Chondrocyte (in vitro differentiated cells): ENCODE measurements around the gene PSD2. TPM values are rescaled to one million over a fixed set of nuclear protein-coding genes. Genes with fewer than 3 reads are reported as not detected.

Source experiments
- DNase-seq: peaks from one replicate; pipeline ENCODE4 v3.0.0; 2021; ENCODE audit warnings: mixed read lengths, low spot score
- H3K27ac Mint-ChIP-seq: one replicate; pipeline ENCODE4 v1.8.0; 2021; ENCODE audit warnings: mild to moderate bottlenecking, moderate library complexity, mixed read lengths; ENCODE audit not compliant: unreplicated experiment
- H3K27me3 Mint-ChIP-seq: 2 replicates; pipeline ENCODE4 v1.8.0; 2021; ENCODE audit warnings: low read depth, mixed read lengths
- H3K36me3 Mint-ChIP-seq: 2 replicates; pipeline ENCODE4 v1.8.0; 2021; ENCODE audit warnings: low read depth, mixed read lengths
- H3K4me1 Mint-ChIP-seq: 2 replicates; pipeline ENCODE4 v1.8.0; 2021; ENCODE audit warnings: low read depth, mild to moderate bottlenecking, mixed read lengths
- H3K4me3 Mint-ChIP-seq: one replicate; pipeline ENCODE4 v1.8.0; 2021; ENCODE audit warnings: mild to moderate bottlenecking, moderate library complexity, mixed read lengths; ENCODE audit not compliant: unreplicated experiment
- H3K9me3 Mint-ChIP-seq: 2 replicates; pipeline ENCODE4 v1.8.0; 2021; ENCODE audit warnings: low read depth, mixed read lengths
- CTCF ChIP-seq: fragments of 200-600 bp; sonication (generic); IDR thresholded peaks from 2 replicates; pipeline ENCODE4 v1.5.0; 2021; ENCODE audit warnings: antibody characterized with exemption, mild to moderate bottlenecking, moderate library complexity
- total RNA-seq: library from RNA; stranded (reverse); gene quantifications from 3 replicates; pipeline ENCODE4 v1.2.1, GENCODE V29; 2021

The PSD2 gene
- total RNA-seq, 1 donor from 2014 or later: 0.47 TPM

DNA sequence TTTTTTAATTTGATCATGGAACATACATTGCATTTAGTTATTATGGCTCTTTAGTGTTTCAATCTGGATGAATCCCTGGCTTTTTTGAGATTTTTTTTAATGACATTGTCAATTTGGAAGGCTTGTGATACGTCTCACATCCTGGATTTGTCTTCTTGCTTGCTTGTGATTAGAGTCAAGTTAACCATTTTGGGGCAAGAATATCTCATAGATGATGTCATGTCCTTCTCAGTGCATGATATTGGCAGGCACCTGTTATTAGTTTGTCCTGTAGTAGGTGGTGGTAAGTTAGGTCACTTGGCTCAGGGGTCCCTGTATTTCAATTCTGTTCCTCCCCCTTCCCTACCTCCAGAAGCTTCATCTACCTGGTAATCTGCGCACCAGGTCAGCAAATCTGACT lies 3.3 kb downstream of the PSD2 start:
- Mint-ChIP-seq H3K36me3 (peaks cover 3% of the 10 kb centered on the region), H3K4me3 (no peak overlapping the region), H3K27ac (no peak overlapping the region), H3K4me1 (peaks cover 8% of the 10 kb centered on the region), H3K9me3 (no peaks in the 10 kb centered on the region), H3K27me3 (peaks cover 74% of the 10 kb centered on the region)
- no peak for DNase-seq
- TF ChIP-seq CTCF: no peak

DNA sequence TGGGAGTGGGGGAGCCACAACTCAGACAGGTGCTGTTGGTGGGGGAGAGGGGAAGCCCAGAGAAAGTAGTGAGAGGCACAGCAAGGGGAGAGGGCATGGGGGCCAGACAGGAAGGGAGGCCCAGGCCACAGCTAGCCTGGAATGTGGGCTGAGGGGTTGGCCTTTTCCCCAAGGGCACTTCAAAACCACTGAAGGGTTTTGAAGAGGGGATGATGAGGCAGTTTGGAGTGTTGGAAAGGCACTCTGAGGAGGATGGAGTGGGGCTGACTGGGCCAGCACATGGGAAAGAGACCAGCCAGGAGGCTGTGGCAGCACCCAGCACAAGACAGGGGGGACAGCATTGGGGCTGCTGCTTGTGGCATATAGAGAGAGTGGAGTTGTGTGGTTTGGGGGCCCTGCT lies 3.8 kb downstream of the PSD2 start:
- no peak for TF ChIP-seq CTCF
- Mint-ChIP-seq H3K27me3 (peaks cover 73% of the 10 kb centered on the region), H3K36me3 (peaks cover 5% of the 10 kb centered on the region), H3K4me1 (peaks cover 8% of the 10 kb centered on the region), H3K9me3 (no peaks in the 10 kb centered on the region), H3K27ac (no peak overlapping the region), H3K4me3 (no peak overlapping the region)
- no peak for DNase-seq

DNA sequence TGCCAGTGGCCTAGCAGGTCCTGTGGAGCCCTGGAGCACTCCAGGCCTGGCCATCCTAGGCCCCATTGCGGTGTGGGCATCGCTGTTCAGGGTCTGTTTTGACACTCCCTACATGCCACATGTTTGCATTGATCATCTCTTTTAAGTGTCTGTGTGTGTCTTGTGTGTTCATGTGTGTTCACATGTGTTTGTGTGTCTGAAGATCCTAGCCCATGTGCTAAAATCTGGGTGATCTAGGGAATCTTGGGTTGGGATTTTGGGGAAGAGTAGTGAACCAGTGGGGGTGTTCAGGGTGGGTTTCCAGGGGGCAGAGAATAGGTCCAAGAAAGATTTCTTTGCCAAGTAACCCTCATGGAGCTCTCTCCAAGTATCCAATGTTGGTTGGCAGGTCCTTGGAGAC lies 8.4 kb downstream of the PSD2 start:
- Mint-ChIP-seq H3K4me1 (no peaks in the 10 kb centered on the region), H3K36me3 (peaks cover 5% of the 10 kb centered on the region), H3K9me3 (no peaks in the 10 kb centered on the region), H3K27ac (no peak overlapping the region), H3K4me3 (no peak overlapping the region), H3K27me3 (peaks cover 57% of the 10 kb centered on the region)
- no peak for TF ChIP-seq CTCF
- DNase-seq: no peak

DNA sequence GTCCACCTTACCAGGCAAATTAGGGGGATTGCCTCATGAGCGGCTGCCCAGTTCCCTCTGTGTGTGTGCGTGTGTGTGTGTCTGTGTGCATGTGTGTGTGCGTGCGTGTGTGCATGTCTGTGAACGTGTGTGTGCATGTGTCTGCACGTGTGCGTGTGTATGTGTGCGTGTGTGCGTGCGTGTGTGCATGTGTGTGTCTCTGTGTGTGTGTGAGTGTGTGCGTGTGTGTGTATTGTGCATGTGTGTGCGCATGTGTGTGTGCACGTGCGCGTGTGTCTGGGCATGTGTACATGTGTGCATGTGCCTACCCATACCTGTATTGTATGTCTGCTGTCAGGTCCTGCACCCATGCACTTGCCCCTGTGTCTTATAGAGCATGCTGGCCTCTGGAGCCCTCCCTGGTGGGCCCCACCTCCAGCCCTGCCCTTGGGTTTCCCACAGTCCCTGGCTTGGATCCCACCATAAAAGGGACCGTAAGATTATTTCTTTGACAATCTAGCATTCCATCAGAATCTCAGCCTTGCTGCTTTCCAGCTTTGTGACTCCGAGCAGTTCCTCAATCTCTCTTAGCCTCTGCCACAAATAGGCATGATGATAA lies 9.3 kb downstream of the PSD2 start:
- peaks cover 3% of the 10 kb centered on the region for H3K36me3 Mint-ChIP-seq
- DNase-seq: no peak
- H3K27me3 Mint-ChIP-seq: peaks cover 49% of the 10 kb centered on the region
- H3K9me3 Mint-ChIP-seq: no peaks in the 10 kb centered on the region
- H3K4me1 Mint-ChIP-seq: no peaks in the 10 kb centered on the region
- no peak overlapping the region for H3K27ac Mint-ChIP-seq
- H3K4me3 Mint-ChIP-seq: no peak overlapping the region
- TF ChIP-seq CTCF: no peak

DNA sequence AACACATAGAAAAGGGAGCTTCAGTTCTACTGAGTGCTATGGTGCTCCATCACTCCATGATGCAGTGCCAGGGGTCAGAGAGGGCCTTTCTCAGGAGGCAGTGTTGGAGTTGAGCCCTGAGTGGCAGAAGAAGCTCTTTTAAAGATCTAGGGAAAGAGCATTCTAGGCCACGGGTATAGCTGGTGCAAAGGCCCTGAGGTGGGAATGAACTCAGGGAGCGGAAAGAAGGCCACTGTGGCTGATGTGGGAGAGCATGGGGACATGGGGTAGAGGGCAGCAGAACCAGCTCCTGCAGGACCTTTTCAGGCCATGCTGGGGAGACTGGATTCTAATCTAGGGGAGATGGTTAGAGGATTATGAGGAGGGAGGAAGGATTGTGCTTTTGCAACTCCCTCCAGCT lies 9.9 kb downstream of the PSD2 start:
- Mint-ChIP-seq H3K27ac (no peak overlapping the region), H3K36me3 (peaks cover 3% of the 10 kb centered on the region), H3K9me3 (no peaks in the 10 kb centered on the region), H3K4me3 (no peak overlapping the region), H3K4me1 (no peaks in the 10 kb centered on the region), H3K27me3 (peaks cover 50% of the 10 kb centered on the region)
- no peak for TF ChIP-seq CTCF
- DNase-seq: no peak
